Gastrocnemius medialis (tissue), 4 donors: ENCODE measurements around the gene NPTX1. TPM values are rescaled to one million over a fixed set of nuclear protein-coding genes. Genes with fewer than 3 reads are reported as not detected.

Experiments
- ATAC-seq, 2 donors: fragments of 150-250 bp; one replicate each; pipeline ENCODE4 v1.9.1; 2016
- DNase-seq, 2 donors: peaks; one replicate each; pipeline ENCODE4 v3.0.0-alpha.2; 2019
- H3K27ac ChIP-seq, 4 donors: fragments of 200-600 bp; sonication (generic); 1 replicate in 1 of 4; 2 replicates in 3 of 4; pipeline ENCODE4 v1.5.1; 2016 to 2018; ENCODE audit warnings: mild to moderate bottlenecking in 2 of 4, moderate library complexity in 1 of 4
- H3K27me3 ChIP-seq, 3 donors: fragments of 200-600 bp; sonication (generic) in 2 of 3; 1 replicate in 1 of 3; 2 replicates in 2 of 3; pipeline versions ENCODE4 v1.5.1 to v1.6.0; 2016 to 2019; ENCODE audit warnings: mild to moderate bottlenecking in 1 of 3, moderate library complexity in 1 of 3
- H3K36me3 ChIP-seq, 2 donors: fragments of 200-600 bp; sonication (generic) in 1 of 2; one replicate each; pipeline ENCODE4 v1.5.1; 2017 to 2018
- H3K4me1 ChIP-seq, 2 donors: fragments of 200-600 bp; sonication (generic) in 1 of 2; one replicate each; pipeline ENCODE4 v1.5.1; 2016 to 2017; ENCODE audit warnings: mild to moderate bottlenecking in 2 of 2
- H3K4me3 ChIP-seq, 4 donors: fragments of 200-600 bp; sonication (generic) in 3 of 4; 1 replicate in 1 of 4; 2 replicates in 3 of 4; pipeline ENCODE4 v1.5.1; 2016 to 2019; ENCODE audit warnings: mild to moderate bottlenecking in 2 of 4
- H3K9me3 ChIP-seq, 3 donors: fragments of 200-600 bp; sonication (generic) in 2 of 3; 1 replicate in 1 of 3; 2 replicates in 2 of 3; pipeline ENCODE4 v1.5.1; 2016 to 2019
- CTCF ChIP-seq, 5 experiments: fragments of 450-650 bp in 3 of 5; fragments of 200-600 bp in 2 of 5; sonication (generic) in 2 of 5; IDR thresholded peaks in 4 of 5; conservative IDR thresholded peaks in 1 of 5; 1 replicate in 4 of 5; 2 replicates in 1 of 5; pipeline ENCODE4 v1.5.1; 2016 to 2019; ENCODE audit warnings: antibody characterized with exemption in 5 of 5, mild to moderate bottlenecking in 3 of 5, moderate library complexity in 3 of 5
- POLR2A ChIP-seq, 2 donors: fragments of 450-650 bp; IDR thresholded peaks; one replicate each; pipeline ENCODE4 v1.6.1; 2017; ENCODE audit warnings: antibody characterized with exemption in 2 of 2, mild to moderate bottlenecking in 2 of 2, moderate library complexity in 2 of 2
- in situ Hi-C, 4 donors: fragments of 200-750 bp; cut with MboI; loops; one replicate each; pipeline versions ENCODE4 v1.15.0 to v1.8.0; 2017; ENCODE audit warnings: low sequenced_read_pairs in 4 of 4
- intact Hi-C: fragments of 100-400 bp; cut with DNase I; formaldehyde crosslinking; loops from one replicate; pipeline ENCODE4 v1.15.1; 2023; ENCODE audit warnings: low total_unique reads
- total RNA-seq, 4 donors: library from RNA; depleted of rRNA; stranded (reverse); fragments of >200 nt; gene quantifications; one replicate each; pipeline versions ENCODE4 v1.1.0 to v1.2.3, GENCODE V29; 2016

Gene NPTX1
- total RNA-seq, 4 donors from 2014 or later: 0.07 to 2.4 (median 0.21) TPM

DNA sequence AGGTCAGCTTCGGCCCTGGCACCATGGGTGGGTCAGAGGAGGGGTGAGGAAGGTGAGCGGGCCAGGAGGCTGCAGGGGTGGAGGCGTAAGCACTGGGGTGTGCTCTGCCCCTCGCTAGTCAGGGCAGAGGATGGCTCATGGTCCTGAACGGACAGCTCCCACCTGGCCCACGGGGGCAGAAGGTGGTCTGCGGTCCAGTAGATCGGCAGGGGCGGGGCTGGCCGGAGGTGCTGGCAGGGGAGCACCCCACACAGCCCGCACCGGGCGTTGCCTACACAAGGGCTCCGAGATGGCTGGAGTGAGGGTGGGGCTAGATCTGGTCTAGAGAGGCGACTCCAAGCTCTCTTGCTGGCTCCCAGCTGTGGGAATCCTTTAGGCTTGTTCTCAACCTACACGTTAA, 8.2 kb downstream of the NPTX1 start:
- no peak overlapping the region for H3K4me3 ChIP-seq
- DNase-seq (no peak), ATAC-seq (no peak)
- in situ Hi-C loops: no loop called here
- H3K4me1 ChIP-seq: no peaks in the 10 kb centered on the region
- H3K9me3 ChIP-seq: no peaks in the 10 kb centered on the region
- TF ChIP-seq CTCF (IDR thresholded peaks at IDR 0.05 in 4 of 5, conservative IDR thresholded peaks at IDR 0.05 in 1 of 5) (no peak), POLR2A (IDR thresholded peaks at IDR 0.05) (no peak)
- no peaks in the 10 kb centered on the region for H3K36me3 ChIP-seq
- no peak overlapping the region for H3K27ac ChIP-seq
- intact Hi-C loops: no loop called here
- peaks cover 7 to 32% (median 14%) of the 10 kb centered on the region in 3 donors for H3K27me3 ChIP-seq

DNA sequence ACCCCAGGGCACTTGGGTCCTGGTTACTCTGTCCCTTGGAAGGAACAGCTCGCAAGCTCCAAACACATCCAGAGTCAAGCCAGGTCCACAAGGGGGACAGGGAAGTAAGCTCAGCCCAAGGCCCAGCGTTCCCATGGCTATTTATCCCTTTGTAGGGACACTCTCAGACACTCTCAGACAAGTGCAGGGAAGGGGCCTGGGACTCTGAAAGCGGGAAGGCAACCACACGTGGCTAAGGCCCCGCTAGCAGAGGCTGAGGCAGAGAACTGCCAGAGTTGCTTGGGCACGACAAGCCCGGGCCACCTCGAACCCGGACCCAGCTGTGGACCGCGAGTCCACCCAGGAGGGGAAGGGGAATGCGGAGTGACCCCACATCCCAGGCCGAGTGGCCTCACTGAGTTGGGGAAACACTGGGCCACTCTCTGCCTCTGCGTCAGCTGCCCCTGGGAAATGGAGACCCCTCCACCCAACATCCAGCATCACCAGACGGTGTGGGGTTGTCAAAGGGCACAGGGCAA, 10.2 kb downstream of the NPTX1 start:
- in situ Hi-C loops: no loop called here
- Histone ChIP-seq H3K27ac (no peak overlapping the region), H3K27me3 (peaks cover 0 to 27% (median 12%) of the 10 kb centered on the region in 3 donors), H3K9me3 (no peaks in the 10 kb centered on the region), H3K4me1 (peaks cover 2 to 7% of the 10 kb centered on the region in 2 donors), H3K4me3 (no peak overlapping the region), H3K36me3 (no peaks in the 10 kb centered on the region)
- intact Hi-C loops: no loop called here
- DNase-seq (no peak), ATAC-seq (no peak)
- no peak for TF ChIP-seq CTCF (IDR thresholded peaks at IDR 0.05 in 4 of 5, conservative IDR thresholded peaks at IDR 0.05 in 1 of 5)
- TF ChIP-seq POLR2A (IDR thresholded peaks at IDR 0.05): no peak

GRCh38 chr17:80465327-80465974, 11.0 kb downstream of the NPTX1 start:
- ATAC-seq: no peak
- Histone ChIP-seq H3K4me3 (no peak overlapping the region), H3K27ac (no peak overlapping the region), H3K4me1 (peaks cover 10 to 15% of the 10 kb centered on the region in 2 donors), H3K9me3 (no peaks in the 10 kb centered on the region), H3K27me3 (peaks cover 0 to 27% (median 12%) of the 10 kb centered on the region in 3 donors), H3K36me3 (no peaks in the 10 kb centered on the region)
- intact Hi-C loops (no loop called here), in situ Hi-C loops (no loop called here)
- DNase-seq: no peak
- no peak for TF ChIP-seq POLR2A (IDR thresholded peaks at IDR 0.05)

DNA sequence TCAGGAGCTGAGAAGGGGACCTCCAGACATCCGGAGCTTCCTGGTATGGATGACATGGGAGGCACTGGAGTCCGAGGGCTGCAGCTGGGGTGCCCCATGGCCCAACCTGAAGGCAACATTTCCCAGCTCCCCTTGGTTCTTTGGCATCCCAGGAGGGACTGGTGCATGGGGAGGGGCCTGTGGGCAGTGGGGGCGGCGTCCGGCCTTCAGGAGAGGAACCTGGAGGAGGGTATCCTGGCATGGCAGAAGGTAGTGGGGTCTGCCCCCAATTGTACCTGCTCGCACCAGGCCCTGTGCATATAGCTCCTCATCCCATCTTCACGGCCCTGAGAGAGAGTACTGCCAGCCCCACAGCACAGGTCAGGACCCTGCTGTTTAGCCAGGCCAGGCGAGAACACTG, 11.9 kb downstream of the NPTX1 start:
- in situ Hi-C loops (no loop called here), intact Hi-C loops (no loop called here)
- TF ChIP-seq CTCF (IDR thresholded peaks at IDR 0.05 in 4 of 5, conservative IDR thresholded peaks at IDR 0.05 in 1 of 5) (no peak), POLR2A (IDR thresholded peaks at IDR 0.05) (no peak)
- Histone ChIP-seq H3K27ac (no peak overlapping the region), H3K27me3 (peaks cover 0 to 27% (median 12%) of the 10 kb centered on the region in 3 donors), H3K4me1 (peaks cover 15 to 20% of the 10 kb centered on the region in 2 donors), H3K4me3 (no peak overlapping the region), H3K9me3 (no peaks in the 10 kb centered on the region), H3K36me3 (no peaks in the 10 kb centered on the region)
- no peak for ATAC-seq
- no peak for DNase-seq

GRCh38 chr17:80463784-80464400, 12.5 kb downstream of the NPTX1 start:
- in situ Hi-C loops: no loop called here
- no peak for DNase-seq
- intact Hi-C loops: no loop called here
- H3K36me3 ChIP-seq: no peaks in the 10 kb centered on the region
- no peak overlapping the region for H3K4me3 ChIP-seq
- TF ChIP-seq CTCF (IDR thresholded peaks at IDR 0.05 in 4 of 5, conservative IDR thresholded peaks at IDR 0.05 in 1 of 5) (no peak), POLR2A (IDR thresholded peaks at IDR 0.05) (no peak)
- ATAC-seq: no peak
- no peak overlapping the region for H3K27ac ChIP-seq
- H3K27me3 ChIP-seq: peaks cover 0 to 21% (median 9%) of the 10 kb centered on the region in 3 donors
- H3K4me1 ChIP-seq: peaks cover 15 to 20% of the 10 kb centered on the region in 2 donors
- no peaks in the 10 kb centered on the region for H3K9me3 ChIP-seq
